Measurements from ENCODE around the gene FASN.

FASN gene

DNA sequence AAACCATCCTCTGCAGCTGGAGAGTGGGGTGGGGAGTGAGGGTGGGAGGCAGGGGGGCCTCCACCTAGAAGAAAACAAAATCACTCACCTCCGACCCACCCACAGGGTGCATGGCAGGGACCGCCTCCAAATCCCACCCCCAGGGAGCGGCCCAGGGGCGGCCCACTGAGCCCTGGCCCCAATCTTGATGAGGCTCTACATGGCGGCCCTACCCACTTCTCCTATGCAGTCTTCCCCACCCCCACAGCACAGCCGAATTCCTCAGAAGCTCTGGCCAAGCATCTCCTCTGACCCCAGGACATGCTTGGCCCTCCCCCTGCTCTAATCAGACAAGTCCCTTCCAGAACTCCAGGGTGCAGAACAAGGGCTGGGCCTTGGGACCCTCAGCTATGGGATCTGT lies 18.2 kb upstream of the FASN start:
- TF ChIP-seq, protein P1, sequence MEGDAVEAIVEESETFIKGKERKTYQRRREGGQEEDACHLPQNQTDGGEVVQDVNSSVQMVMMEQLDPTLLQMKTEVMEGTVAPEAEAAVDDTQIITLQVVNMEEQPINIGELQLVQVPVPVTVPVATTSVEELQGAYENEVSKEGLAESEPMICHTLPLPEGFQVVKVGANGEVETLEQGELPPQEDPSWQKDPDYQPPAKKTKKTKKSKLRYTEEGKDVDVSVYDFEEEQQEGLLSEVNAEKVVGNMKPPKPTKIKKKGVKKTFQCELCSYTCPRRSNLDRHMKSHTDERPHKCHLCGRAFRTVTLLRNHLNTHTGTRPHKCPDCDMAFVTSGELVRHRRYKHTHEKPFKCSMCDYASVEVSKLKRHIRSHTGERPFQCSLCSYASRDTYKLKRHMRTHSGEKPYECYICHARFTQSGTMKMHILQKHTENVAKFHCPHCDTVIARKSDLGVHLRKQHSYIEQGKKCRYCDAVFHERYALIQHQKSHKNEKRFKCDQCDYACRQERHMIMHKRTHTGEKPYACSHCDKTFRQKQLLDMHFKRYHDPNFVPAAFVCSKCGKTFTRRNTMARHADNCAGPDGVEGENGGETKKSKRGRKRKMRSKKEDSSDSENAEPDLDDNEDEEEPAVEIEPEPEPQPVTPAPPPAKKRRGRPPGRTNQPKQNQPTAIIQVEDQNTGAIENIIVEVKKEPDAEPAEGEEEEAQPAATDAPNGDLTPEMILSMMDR (IDR thresholded peaks at IDR 0.05; ENCODE audit: extremely low read depth, missing control alignments), result no peak
- no peak for DNase-seq (ENCODE audit: low spot score)

- TF ChIP-seq, protein P1 (IDR thresholded peaks at IDR 0.05; ENCODE audit: extremely low read depth, missing control alignments), result no peak
- no peak for DNase-seq (ENCODE audit: low spot score)
Observed at GRCh38 chr17:82114872-82115271, 16.8 kb upstream of the FASN start.

DNA sequence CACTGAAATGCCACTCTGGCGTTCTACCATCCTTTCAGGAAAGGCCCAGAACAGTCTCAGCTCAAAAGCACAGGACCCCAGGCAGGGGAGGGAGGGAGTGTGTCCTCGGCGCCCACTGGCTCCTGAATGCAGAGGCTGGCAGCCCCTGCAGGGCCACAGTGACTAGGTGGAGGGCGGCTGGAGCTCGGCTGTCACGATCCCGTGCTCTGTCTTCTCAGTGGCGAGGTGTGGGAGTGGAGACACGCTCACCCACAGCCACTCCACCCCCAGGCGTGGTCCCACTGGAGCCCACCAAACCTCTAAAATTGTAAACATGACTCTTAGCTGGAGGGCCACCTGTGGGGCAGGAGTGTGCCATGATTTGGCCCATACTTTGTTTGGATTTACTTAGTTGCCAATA lies 16.4 kb upstream of the FASN start:
- DNase-seq (ENCODE audit: low spot score), result no peak
- TF ChIP-seq, protein P1 (IDR thresholded peaks at IDR 0.05; ENCODE audit: extremely low read depth, missing control alignments), result no peak

- no peak for DNase-seq (ENCODE audit: low spot score)
- TF ChIP-seq, protein P1 (IDR thresholded peaks at IDR 0.05; ENCODE audit: extremely low read depth, missing control alignments), result no peak
Observed at GRCh38 chr17:82113941-82114340, 15.9 kb upstream of the FASN start.

GRCh38 chr17:82113422-82113821 lies 15.4 kb upstream of the FASN start:
- no peak for DNase-seq (ENCODE audit: low spot score)
- TF ChIP-seq, protein P1 (IDR thresholded peaks at IDR 0.05; ENCODE audit: extremely low read depth, missing control alignments), result no peak

DNA sequence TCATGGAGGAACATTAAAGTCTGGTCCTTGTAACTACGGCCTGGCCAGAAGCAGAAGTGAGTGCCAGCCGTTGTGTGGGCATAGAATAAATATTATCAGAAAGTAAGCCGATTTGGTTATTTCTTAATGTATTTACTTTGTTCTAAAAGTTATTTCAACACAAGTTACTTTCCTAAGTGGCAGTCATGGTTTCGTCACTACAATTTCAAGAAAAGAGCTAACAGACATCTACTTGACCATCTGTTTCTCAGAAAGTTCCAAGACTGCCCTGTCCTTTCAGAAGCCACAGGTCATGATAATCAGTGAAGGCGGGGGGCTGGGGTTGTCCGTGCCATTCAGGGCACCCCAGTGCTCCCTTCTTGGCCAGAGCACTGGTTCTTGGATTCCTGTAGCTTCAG lies 14.9 kb upstream of the FASN start:
- TF ChIP-seq, protein P1 (IDR thresholded peaks at IDR 0.05; ENCODE audit: extremely low read depth, missing control alignments), result no peak
- no peak for DNase-seq (ENCODE audit: low spot score)

GRCh38 chr17:82112181-82112913 lies 14.3 kb upstream of the FASN start:
- TF ChIP-seq, protein P1 (IDR thresholded peaks at IDR 0.05; ENCODE audit: extremely low read depth, missing control alignments), result no peak
- DNase-seq (ENCODE audit: low spot score), result no peak
